Measurements from ENCODE around the gene ATF7IP2. TPM values are rescaled to one million over a fixed set of nuclear protein-coding genes. Genes with fewer than 3 reads are reported as not detected.

The ATF7IP2 gene
- total and polyA plus RNA-seq, 2 of the 13 experiments (the other 11 are each of a cell fraction or from before 2014, with no cell fraction given): 117 to 217 TPM

GRCh38 chr16:10509534-10510025 lies 123.7 kb downstream of the ATF7IP2 start (continued):
- TF ChIP-seq GRHL1 (CRISPR knock-in tag; conservative IDR thresholded peaks at IDR 0.05) (no peak), PTBP1 (IDR thresholded peaks at IDR 0.05; ENCODE audit: low read depth, low read length, poor library complexity, severe bottlenecking) (no peak), ZNF317 (CRISPR knock-in tag; IDR thresholded peaks at IDR 0.05) (no peak), MYC (CRISPR knock-in tag; IDR thresholded peaks at IDR 0.05; ENCODE audit: borderline replicate concordance) (no peak), ATF6 (CRISPR knock-in tag; conservative IDR thresholded peaks at IDR 0.05) (no peak), ZNF326 (CRISPR knock-in tag; IDR thresholded peaks at IDR 0.05; ENCODE audit: borderline replicate concordance) (no peak), KDM4B (CRISPR knock-in tag; IDR thresholded peaks at IDR 0.05) (no peak), KLF16 (CRISPR knock-in tag; IDR thresholded peaks at IDR 0.05) (peak in 1 of 2 experiments; percentile 60; a peak in 2 of 4 replicates), ZBTB37 (CRISPR knock-in tag; IDR thresholded peaks at IDR 0.05) (no peak), ZNF691 (CRISPR knock-in tag; IDR thresholded peaks at IDR 0.05; ENCODE audit: borderline replicate concordance, low read depth) (0 out of 2 replicates have a peak, but pooled peaks have one; percentile 60), ZBTB40 (IDR thresholded peaks at IDR 0.05) (no peak), ZBTB40 (CRISPR knock-in tag; IDR thresholded peaks at IDR 0.05) (no peak), RARA (CRISPR knock-in tag; IDR thresholded peaks at IDR 0.05) (0 out of 2 replicates have a peak, but pooled peaks have one; percentile 29), ZBTB7B (CRISPR knock-in tag; IDR thresholded peaks at IDR 0.05) (0 out of 2 replicates have a peak, but pooled peaks have one; percentile 19)
